ENCODE results near the gene USP7.
A peak's percentile ranks its signal among the peaks of the same experiment; 100 is the strongest.

USP7 gene

DNA sequence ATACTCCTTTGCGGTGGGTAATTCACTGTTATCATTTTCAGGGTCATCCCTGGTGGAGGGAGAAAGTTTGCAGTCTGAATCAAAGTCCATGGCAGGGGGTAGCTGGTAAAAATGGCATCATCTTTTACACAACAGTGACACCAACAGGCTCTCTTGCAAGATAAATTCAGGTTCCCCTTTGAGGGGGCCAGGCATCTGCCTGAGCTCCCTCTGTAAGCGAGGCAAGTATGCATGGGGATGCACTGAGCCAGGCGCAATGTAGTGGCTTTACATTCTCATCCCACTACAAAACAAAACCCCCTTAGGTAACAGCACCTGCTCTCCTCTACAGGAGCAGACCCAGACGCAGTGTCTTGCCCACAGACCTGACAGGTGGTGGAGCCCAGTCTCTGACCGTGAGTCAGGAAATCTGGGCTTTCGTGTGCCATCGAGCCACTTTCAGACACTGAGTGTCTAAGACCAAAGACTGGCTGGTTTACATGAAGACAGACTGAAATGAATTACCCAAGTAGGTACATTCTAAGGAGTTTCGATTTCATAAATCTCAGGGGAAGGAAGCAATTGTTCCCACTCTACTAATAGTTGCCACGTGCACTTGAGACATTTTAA, 63.9 kb downstream of the USP7 start:
- DNase-seq (ENCODE audit: low spot score): no peak

DNA sequence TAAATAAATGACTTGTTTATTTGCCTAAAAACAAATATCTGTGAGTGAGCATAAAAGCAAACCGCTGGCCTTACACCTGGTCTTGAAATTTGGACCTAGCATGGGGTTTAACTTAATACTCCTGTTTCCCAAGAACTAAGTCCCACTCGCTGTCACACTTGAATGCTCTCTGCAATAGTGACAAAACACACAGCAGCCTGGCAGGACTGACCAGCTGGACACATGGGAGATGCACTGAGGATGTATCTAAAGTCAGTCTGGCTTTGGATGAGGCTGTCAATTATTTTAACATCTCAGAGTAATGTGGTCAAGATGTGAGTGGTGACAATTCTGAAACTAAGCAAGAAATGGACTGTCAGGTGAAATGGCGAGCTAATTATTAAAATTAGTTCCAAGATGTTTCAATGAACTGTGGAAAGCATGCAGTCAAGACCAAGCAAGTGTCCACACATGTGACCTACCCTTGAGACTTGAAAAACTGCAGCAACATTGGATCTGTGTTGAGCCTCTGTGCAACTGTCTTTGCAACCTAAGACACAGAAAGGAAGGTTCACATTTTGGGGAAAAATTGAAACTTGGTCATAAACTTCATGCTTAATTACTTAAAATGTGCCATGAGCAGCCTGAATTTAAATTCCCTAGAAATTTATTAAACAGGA, 64.9 kb downstream of the USP7 start:
- no peak for DNase-seq (ENCODE audit: low spot score)

DNA sequence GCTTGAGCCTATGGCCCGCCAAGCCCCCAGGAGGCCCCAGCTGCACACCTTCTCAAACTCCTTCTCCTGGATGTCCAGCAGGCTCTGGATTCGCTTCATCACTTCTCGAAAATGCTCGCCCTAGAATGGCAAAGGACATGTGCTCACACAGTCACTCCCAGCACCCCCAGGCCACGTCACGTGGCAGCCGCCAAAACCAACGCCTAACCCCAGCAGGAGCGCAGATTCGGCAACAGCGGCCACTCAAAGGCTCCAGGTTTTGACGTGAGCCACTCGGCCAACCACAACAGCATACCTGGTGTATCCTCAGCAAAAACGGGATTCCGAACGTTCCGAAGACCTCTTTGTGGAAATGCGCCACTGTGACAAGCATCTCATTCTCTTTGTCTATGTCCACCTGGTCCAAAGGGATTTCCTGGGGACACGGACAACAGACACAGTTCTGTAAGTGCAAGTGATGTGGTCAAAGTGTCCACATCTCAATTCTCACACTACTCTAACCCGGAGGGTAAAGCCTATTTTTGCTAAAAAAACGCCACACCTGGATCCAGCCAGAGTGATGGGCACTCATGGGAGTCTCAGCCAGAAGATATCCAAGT, 68.9 kb downstream of the USP7 start:
- DNase-seq (ENCODE audit: low spot score): no peak

- no peak for DNase-seq (ENCODE audit: low spot score)
Measured at GRCh38 chr16:8893976-8894690, 69.6 kb downstream of the USP7 start.

DNA sequence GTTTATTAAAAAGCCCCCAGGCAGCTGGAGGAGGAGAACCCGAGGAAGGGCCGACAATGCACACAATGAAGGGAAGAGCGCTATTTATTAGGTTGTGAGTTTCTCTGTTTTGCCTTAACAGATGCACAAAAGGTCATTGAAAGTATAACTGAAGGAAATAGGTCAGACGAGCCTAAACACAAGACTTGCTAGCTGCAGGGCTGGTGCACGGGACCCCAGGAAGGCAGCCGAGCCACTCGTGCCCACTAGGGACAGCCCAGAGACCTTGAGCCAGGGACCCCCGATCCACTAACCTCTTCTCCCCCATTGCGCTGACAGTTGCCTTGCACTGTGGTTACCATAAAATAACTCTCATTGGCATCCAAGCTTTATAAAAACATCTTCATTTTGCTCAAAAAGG, 70.3 kb downstream of the USP7 start:
- no peak for DNase-seq (ENCODE audit: low spot score)

DNA sequence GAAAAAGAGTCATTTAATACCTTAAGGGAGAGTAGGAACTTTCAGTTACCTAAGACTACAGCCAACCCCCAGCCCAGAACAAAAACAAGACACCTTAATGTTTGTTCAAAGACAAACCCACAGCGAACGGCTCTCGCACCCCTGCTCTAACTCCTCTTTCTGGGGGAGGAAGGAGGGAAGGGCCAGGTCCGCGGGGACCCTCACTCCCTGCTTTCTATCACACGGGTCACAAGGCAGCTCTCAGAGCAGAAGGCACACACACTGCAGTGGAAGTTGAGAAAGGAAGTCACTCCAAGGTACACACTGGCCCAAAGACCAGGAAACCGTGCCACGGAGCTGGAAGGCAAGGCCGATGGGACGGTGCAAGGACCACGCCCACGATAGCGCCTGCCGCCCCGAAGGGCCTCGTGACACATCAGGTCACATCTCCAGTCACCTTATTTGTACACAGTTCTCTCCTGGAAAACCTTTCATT, 71.6 kb downstream of the USP7 start:
- no peak for DNase-seq (ENCODE audit: low spot score)

DNA sequence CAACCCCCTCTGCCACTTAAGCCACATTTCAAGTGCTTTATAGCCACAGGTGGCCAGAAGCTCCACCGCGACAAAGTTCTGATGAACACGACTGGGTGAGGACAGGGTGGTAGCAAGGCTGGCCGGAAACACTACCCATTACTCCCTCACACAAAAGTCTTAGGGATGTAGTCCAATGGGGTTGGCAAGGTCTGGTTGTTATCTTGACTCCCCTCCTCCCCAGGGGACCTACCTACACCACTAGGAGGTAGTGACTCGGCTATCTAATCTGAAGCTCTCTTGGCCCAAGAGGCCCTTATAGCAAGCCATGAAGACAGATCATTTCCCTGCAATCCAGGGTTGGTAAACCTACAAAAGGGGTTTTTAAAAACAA, 73.2 kb downstream of the USP7 start:
- no peak for DNase-seq (ENCODE audit: low spot score)

DNA sequence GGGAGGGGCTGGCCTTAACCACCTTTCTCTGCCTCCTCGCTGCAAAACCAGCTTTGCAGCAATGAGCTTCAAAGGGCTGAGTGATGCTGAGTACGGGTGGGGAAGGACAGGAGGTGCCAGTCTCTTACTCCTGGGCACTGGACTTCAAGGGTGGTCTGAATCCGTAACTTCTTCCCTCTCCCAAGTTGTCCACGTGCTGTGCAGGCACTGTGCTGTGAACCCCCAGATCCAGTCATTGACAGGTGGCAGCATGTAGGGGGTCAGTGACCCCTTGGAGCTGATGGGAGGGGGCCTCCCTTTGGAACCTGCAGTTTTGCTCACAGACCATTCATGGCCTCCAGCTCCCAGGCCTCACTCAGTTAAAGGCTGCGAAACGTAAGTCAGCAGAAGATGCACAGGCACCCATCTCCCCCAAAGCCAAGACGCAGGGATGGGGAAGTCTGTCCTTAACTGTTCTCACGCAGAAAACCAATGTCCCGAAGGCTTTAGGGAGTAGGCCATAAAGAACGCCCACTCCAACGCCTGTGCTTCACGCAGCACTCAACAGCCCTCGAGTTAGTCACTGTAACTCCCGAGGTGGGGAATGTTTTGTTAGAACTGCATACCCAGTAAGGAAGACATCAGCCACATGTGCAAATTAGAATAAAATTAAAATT, 73.7 kb downstream of the USP7 start:
- no peak for DNase-seq (ENCODE audit: low spot score)

DNA sequence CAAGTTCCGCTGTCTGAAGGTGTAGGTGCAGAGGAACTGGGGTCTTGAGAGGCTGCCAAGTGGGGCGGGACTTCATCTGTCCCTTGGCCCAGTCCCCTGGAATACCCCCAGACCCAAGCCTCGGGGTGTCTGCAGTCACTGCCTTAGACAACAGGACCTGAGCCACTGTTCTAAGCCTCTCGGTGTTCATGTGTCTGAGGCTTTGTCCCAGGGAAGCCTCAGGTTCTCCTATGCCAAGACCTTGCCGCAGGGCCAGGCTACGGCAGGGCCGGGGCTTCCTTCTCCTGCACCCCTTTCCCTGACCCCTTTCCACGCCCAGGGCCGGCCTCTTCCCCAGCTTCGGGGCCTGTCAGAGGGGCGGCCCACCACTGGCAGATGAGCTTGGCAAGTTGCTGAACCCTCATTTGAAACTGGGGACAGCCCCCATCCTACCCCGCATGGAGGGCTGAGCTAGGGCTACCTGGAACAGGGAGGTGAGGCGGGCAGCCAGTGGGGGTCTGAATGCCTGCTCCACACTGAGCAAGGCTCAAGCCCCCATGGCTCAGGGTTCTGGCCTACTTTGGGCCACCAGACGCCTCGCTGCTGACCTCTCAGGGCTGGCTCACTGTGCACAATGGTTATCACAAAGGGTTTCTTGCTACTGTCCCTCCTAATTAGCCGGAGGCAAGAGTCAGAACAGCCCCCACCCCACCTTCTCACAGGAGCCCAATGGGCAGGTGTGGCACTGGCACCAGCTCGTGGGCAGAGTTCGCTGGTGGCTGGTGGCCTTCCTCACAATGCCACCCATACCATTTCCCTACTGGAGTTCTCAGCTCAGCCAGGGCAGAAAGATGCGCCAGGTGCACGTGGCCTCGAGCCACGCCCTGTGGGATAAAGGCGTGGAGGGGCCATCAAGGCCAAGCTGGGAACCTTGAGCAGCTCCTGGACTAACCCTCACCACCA, 74.5 kb downstream of the USP7 start:
- no peak for DNase-seq (ENCODE audit: low spot score)

DNA sequence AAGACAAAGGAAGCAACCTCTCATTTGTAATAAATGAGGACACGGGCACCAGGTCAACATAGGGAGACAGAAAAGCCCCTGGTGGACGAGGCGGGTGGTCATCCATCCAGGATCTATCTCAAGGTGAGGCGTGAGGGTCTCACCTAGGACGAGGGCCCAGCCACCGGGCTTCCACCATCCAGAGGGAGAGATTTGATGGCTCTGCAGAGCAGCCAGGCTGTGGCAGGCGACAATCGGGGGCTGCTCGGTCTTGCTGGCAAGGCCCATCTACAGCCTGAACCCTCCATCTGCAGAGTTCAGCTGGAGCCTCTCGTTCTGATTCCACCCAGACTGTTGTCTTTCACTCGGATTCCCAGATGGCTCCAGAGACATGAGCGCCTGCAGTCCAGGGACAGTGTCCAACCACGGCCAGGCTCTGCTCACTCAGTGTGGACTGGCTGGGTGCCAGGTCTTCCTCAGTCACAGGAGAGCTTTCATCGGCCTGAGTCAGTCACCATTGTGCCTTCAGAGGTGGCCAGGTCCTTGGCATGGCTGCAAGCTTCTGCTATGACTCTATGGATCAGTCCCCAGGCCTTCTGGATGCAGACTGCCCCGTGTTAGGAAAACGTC, 75.7 kb downstream of the USP7 start:
- peak; percentile 70 for DNase-seq (ENCODE audit: low spot score)

DNA sequence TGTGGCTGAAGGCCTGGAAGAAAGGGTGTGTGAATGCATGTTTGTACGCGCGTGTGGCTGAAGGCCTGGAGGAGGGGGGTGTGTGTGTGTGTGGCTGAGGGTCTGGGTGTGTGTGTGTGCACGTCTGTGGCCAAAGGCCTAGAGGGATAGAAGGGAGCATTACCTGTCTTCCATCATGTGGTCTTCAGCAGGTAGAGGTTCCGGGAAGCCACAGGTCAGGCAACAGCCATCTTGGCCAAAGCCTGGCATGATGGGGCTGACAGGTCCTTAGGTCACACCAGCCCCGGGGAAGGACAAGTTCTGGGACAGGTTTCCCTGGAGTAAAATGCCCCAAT, 76.3 kb downstream of the USP7 start:
- DNase-seq (ENCODE audit: low spot score): no peak

- DNase-seq (ENCODE audit: low spot score): no peak
Measured at GRCh38 chr16:8886593-8887430, 76.9 kb downstream of the USP7 start.

GRCh38 chr16:8885674-8886592, 77.8 kb downstream of the USP7 start:
- peak; percentile 43 for DNase-seq (ENCODE audit: low spot score)

DNA sequence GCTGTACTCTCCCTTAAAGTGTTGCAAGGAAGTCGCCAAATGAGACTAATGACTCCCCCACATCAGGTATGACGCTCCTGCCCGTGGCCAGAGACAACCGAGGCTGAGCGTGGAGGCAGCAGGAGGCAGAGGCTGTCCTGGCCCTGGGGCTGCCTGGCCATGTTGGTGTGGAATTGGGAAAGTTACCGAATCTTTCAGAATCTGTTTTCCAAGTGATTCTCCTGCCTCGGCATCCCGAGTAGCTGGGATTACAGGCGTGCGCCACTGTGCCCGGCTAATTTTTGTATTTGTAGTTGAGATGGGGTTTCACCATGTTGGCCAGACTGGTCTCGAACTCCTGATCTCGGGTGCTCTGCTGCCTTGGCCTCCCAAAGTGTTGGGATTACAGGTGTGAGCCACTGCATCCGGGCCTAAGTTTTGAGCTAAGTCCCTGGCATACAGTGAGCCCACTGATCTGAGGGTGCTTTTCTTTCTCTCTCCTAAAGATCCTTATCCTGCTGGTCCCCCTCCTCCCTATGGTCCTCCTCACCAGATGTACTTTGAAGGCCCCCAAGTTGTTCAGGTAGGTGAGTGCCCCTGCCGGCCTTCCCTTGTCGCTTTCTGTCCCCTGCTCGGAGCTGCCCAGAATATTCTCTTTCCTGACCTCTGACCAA, 80.9 kb downstream of the USP7 start:
- DNase-seq (ENCODE audit: low spot score): no peak

DNA sequence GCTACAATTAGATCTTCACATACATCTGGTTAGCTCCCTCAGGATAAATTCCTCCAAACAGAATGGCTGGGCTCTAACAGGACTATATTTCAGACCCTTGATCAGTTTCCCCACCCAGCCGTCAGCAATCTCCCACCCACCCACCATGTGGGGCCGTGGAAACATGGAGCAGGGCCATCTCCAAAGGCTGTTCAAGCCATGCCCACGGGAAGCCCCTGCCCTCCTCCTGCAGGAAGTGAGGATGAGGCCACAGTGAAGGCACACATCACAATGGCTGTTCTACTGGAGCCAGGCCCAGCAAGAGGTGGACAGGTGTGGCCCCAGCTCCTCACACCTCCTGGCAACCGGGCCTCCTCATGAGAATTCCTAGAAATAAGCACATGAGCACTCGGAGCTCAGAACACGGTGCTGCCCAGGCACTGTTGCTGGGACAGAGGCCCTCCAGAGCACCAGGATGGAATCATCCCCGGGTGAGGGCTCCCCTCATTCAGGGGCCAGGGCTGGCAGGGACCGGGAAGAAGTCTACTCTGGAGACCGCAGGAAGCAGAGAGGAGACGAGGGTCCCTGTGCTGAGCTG, 81.6 kb downstream of the USP7 start, which contains the start of gene LITAFD:
Gene LITAFD, plus strand, starts transcription at position 311 of the 577 bp plus-strand sequence. CDS start 2,005 bp downstream, outside the sequence.
- DNase-seq (ENCODE audit: low spot score): no peak

GRCh38 chr16:8880839-8881510, 82.7 kb downstream of the USP7 start:
- DNase-seq (ENCODE audit: low spot score): no peak

- DNase-seq (ENCODE audit: low spot score): peak; percentile 66
Measured at GRCh38 chr16:8878523-8878911, 85.2 kb downstream of the USP7 start.
